Suprapubic skin (tissue), 3 donors: ENCODE data around the gene PRELP.

Experiments used
- POLR2A ChIP-seq, 2 donors: fragments of 450-650 bp; IDR thresholded peaks; one replicate each; pipeline ENCODE4 v1.6.1; 2017; ENCODE audit warnings: antibody characterized with exemption in 2 of 2, mild to moderate bottlenecking in 2 of 2, moderate library complexity in 2 of 2
- TF ChIP-seq, protein P1 (sequence below), 2 donors: fragments of 200-600 bp in 1 of 2; fragments of 450-650 bp in 1 of 2; sonication (generic) in 1 of 2; IDR thresholded peaks; one replicate each; pipeline ENCODE4 v1.5.1; 2016 to 2019; ENCODE audit warnings: antibody characterized with exemption in 2 of 2, mild to moderate bottlenecking in 1 of 2, moderate library complexity in 1 of 2

DNA sequence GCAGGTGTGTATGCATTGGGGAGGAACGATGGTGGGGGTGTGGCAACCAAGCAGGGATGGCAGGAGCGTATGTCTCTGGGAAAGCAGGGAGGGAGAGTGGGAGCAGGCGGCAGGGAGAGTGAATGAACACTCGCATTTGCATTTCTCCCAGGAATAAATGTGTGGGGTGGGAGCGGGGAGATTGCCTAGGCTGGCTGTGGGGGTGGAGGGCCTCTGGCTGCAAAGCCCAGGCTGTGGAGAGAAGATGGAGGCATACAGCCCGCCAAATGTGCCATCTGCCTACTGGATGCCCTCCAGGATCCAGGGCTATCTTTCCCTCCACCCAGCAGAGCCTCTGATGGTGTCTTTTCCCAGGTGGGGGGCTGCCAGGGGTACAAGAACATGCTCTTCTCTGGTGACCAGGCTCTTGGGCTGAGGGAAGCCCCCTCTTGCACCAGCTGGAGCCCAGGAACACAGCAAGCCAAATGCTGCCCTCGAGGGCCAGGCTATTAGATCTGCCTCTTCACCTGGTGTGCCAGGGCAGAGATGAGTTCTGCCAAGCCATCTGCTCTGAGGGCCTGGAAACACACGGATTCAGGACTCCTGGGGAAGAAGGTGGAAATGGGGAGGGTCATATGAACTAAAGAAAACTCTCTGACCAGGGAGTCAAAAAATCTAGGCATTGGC is 16.6 kb downstream of the PRELP start:
- TF ChIP-seq, protein P1, sequence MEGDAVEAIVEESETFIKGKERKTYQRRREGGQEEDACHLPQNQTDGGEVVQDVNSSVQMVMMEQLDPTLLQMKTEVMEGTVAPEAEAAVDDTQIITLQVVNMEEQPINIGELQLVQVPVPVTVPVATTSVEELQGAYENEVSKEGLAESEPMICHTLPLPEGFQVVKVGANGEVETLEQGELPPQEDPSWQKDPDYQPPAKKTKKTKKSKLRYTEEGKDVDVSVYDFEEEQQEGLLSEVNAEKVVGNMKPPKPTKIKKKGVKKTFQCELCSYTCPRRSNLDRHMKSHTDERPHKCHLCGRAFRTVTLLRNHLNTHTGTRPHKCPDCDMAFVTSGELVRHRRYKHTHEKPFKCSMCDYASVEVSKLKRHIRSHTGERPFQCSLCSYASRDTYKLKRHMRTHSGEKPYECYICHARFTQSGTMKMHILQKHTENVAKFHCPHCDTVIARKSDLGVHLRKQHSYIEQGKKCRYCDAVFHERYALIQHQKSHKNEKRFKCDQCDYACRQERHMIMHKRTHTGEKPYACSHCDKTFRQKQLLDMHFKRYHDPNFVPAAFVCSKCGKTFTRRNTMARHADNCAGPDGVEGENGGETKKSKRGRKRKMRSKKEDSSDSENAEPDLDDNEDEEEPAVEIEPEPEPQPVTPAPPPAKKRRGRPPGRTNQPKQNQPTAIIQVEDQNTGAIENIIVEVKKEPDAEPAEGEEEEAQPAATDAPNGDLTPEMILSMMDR (IDR thresholded peaks at IDR 0.05) = no peak
- TF ChIP-seq POLR2A (IDR thresholded peaks at IDR 0.05) = no peak
